ENCODE results near the gene ZBTB7C. TPM values are rescaled to one million over a fixed set of nuclear protein-coding genes. Genes with fewer than 3 reads are reported as not detected.
A peak's percentile ranks its signal among the peaks of the same experiment; 100 is the strongest.

Gene ZBTB7C
- total RNA-seq, 2 donors from 2014 or later, result not detected

- Mint-ChIP-seq H3K27ac (no peak overlapping the region), H3K36me3 (no peaks in the 10 kb centered on the region), H3K9me3 (no peaks in the 10 kb centered on the region)
- ATAC-seq (peak in 1 of 2 donors; percentile 21), DNase-seq (ENCODE audit: low spot score in 2 of 2) (no peak)
Observed at GRCh38 chr18:48136827-48137373, 272.3 kb downstream of the ZBTB7C start.

DNA sequence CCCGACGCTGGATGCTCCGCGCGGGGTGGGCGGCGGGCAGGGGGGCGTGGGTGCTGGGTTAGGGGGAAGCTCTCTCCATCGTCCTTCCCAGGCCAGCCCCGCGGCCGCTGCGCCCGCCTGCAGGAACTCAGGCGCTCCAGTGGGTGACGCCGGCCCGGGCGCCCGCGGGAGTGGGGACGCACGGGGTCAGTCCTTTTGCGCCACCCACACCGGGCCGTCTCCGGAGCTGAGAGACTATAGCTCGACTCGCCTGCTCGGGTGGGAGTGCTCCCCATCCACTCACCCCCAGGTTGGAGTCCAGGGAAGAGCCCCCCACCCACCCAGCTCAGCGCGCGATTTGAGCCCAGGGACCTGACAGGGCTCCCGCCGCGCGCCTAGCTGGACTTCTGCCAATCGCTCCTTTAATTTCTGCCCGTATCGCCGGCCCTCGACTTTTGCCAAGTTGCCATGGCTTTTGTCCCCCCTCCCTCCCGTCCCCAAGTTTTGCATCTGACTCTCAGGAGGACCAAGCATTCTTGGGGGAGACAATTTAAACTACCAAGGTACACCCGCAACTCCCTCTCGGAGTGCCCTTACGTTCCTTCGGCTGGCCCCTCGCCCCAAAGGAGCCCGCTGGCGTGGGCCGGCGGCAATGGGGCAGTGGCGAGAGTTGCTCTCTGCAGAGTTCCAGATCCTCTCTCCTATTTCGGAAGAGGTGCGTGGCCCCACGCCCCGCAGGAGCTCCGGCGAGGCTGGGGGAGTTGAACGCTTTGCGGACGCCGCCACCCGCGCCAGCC lies 272.9 kb downstream of the ZBTB7C start:
- ATAC-seq, result no peak
- no peak for DNase-seq (ENCODE audit: low spot score in 2 of 2)
- Mint-ChIP-seq H3K27ac (no peak overlapping the region), H3K36me3 (no peaks in the 10 kb centered on the region), H3K9me3 (no peaks in the 10 kb centered on the region)

GRCh38 chr18:48135436-48135966 lies 273.7 kb downstream of the ZBTB7C start:
- no peak for DNase-seq (ENCODE audit: low spot score in 2 of 2)
- H3K27ac Mint-ChIP-seq, result no peak overlapping the region
- no peaks in the 10 kb centered on the region for H3K9me3 Mint-ChIP-seq
- H3K36me3 Mint-ChIP-seq, result no peaks in the 10 kb centered on the region
- ATAC-seq, result no peak

DNA sequence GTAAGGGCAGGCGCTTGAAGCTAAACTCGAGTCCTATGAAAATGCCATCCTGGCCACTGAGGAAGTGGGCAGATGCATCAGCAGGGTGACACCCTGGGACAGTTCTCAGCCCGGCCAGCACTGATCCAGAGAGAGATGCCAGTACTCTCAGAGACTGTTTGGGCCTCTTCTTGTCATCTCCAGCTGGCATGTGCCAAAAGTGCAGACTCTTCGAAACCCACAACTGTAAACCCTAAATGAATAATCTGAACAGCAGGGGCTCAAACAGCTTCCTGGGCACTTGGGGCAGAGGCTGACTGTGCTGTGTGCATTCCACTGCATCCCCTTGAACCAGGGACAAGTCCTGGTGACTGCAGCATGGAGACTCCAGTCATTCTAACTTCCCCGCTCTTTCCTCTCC lies 274.6 kb downstream of the ZBTB7C start:
- no peak for ATAC-seq
- Mint-ChIP-seq H3K36me3 (no peaks in the 10 kb centered on the region), H3K9me3 (no peaks in the 10 kb centered on the region), H3K27ac (no peak overlapping the region)
- DNase-seq (ENCODE audit: low spot score in 2 of 2), result no peak

DNA sequence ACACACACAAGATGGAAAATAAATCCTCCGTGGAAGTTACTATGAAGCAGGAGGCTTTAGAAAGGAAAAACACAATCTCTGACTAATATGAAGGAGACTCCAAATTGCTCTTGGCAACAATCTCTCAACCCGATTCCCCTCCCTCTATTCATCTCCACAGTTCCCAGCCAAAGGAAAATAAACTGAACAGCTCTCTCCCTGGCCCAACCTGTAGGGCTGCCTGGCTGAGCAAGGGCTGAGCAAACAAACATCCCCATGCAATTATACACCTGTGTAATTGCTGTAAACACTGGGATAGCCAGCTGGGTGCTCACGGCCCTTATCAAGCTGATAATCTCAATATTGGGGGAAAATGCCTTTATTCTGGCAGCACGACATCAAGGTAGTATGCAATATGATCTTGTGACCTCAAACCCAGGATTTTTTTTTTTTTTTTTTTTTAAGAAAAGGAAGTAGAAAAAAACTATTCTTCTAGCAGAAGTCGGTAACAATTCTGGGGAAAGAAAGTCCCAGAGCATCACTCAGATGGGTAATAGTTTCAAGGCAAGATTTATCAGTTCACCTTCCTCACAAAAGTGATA lies 275.4 kb downstream of the ZBTB7C start:
- Mint-ChIP-seq H3K9me3 (no peaks in the 10 kb centered on the region), H3K36me3 (no peaks in the 10 kb centered on the region), H3K27ac (no peak overlapping the region)
- DNase-seq (ENCODE audit: low spot score in 2 of 2) (no peak), ATAC-seq (no peak)

GRCh38 chr18:48132797-48133655 lies 276.2 kb downstream of the ZBTB7C start:
- H3K36me3 Mint-ChIP-seq, result no peaks in the 10 kb centered on the region
- no peak for ATAC-seq
- no peaks in the 10 kb centered on the region for H3K9me3 Mint-ChIP-seq
- DNase-seq (ENCODE audit: low spot score in 2 of 2), result no peak
- H3K27ac Mint-ChIP-seq, result no peak overlapping the region

GRCh38 chr18:48131042-48131441 lies 278.1 kb downstream of the ZBTB7C start:
- Mint-ChIP-seq H3K36me3 (no peaks in the 10 kb centered on the region), H3K27ac (no peak overlapping the region), H3K9me3 (no peaks in the 10 kb centered on the region)
- DNase-seq (ENCODE audit: low spot score in 2 of 2) (no peak), ATAC-seq (no peak)

GRCh38 chr18:48129621-48130082 lies 279.5 kb downstream of the ZBTB7C start:
- ATAC-seq (no peak), DNase-seq (ENCODE audit: low spot score in 2 of 2) (no peak)
- H3K27ac Mint-ChIP-seq, result no peak overlapping the region
- H3K9me3 Mint-ChIP-seq, result no peaks in the 10 kb centered on the region
- H3K36me3 Mint-ChIP-seq, result no peaks in the 10 kb centered on the region

DNA sequence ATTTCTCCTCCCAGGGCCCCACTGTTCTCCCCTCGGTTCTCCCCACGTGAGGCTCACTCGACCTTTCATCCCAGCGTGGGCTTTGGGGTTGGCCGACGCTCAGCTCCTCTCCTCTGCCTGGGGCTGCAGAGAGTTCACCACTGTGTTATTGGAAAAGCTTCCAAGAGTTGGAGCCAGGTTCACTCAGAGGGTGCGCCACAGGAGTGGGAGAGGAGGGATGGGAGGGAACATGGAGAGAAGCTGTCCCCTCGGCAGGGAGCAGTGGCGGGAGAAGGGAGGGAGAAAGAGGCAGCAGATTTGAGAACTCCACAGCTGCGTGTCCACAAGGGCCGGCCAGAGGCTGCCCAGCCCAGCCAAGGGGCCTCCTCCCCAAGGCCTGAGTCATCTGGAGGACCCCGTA lies 281.6 kb downstream of the ZBTB7C start:
- no peaks in the 10 kb centered on the region for H3K9me3 Mint-ChIP-seq
- no peak overlapping the region for H3K27ac Mint-ChIP-seq

GRCh38 chr18:48126240-48126639 lies 282.9 kb downstream of the ZBTB7C start:
- no peak for ATAC-seq
- H3K27ac Mint-ChIP-seq, result no peak overlapping the region
- DNase-seq (ENCODE audit: low spot score in 2 of 2), result no peak
- no peaks in the 10 kb centered on the region for H3K9me3 Mint-ChIP-seq
- no peaks in the 10 kb centered on the region for H3K36me3 Mint-ChIP-seq

More for the DNA sequence above, 281.6 kb downstream of the ZBTB7C start:
- no peak for ATAC-seq
- no peaks in the 10 kb centered on the region for H3K36me3 Mint-ChIP-seq
- DNase-seq (ENCODE audit: low spot score in 2 of 2), result peak in 1 of 2 donors; percentile 6

GRCh38 chr18:48125724-48126123 lies 283.5 kb downstream of the ZBTB7C start:
- no peak for DNase-seq (ENCODE audit: low spot score in 2 of 2)
- no peak for ATAC-seq
- H3K36me3 Mint-ChIP-seq, result no peaks in the 10 kb centered on the region
- no peak overlapping the region for H3K27ac Mint-ChIP-seq
- H3K9me3 Mint-ChIP-seq, result no peaks in the 10 kb centered on the region

- DNase-seq (ENCODE audit: low spot score in 2 of 2), result peak in 1 of 2 donors; percentile 39
- no peak overlapping the region for H3K27ac Mint-ChIP-seq
Observed at GRCh38 chr18:48124857-48125626, 284.1 kb downstream of the ZBTB7C start.

GRCh38 chr18:48123941-48124340 lies 285.2 kb downstream of the ZBTB7C start:
- no peak for ATAC-seq
- Mint-ChIP-seq H3K27ac (no peak overlapping the region), H3K36me3 (no peaks in the 10 kb centered on the region), H3K9me3 (no peaks in the 10 kb centered on the region)
- DNase-seq (ENCODE audit: low spot score in 2 of 2), result no peak

More at GRCh38 chr18:48124857-48125626, 284.1 kb downstream of the ZBTB7C start:
- peak; percentile 76 to 95 for ATAC-seq
- Mint-ChIP-seq H3K9me3 (no peaks in the 10 kb centered on the region), H3K36me3 (no peaks in the 10 kb centered on the region)

GRCh38 chr18:48123324-48123723 lies 285.9 kb downstream of the ZBTB7C start:
- ATAC-seq, result no peak
- no peaks in the 10 kb centered on the region for H3K36me3 Mint-ChIP-seq
- no peaks in the 10 kb centered on the region for H3K9me3 Mint-ChIP-seq
- no peak overlapping the region for H3K27ac Mint-ChIP-seq
- DNase-seq (ENCODE audit: low spot score in 2 of 2), result no peak

GRCh38 chr18:48122816-48123215 lies 286.4 kb downstream of the ZBTB7C start:
- DNase-seq (ENCODE audit: low spot score in 2 of 2) (no peak), ATAC-seq (no peak)
- no peak overlapping the region for H3K27ac Mint-ChIP-seq
- no peaks in the 10 kb centered on the region for H3K36me3 Mint-ChIP-seq
- H3K9me3 Mint-ChIP-seq, result no peaks in the 10 kb centered on the region

DNA sequence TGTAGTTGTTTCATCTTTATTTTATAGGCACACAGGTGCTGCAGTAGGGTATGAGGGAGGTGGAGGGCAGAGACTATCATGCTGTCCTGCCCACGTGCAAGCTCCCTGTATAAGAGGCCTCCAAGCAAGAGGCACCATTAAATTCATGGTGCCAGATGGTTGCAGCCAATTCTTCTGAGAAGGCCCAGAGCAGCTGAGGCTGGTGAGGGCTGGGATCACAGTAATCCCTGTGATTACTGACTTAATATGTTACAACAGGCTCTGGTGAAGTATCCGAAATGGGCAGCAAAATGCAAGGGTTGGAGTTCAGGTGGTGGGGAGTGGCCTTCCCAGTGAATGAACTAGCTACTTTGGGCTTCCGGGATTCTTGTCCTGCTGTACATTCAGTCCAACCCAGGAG lies 286.8 kb downstream of the ZBTB7C start:
- ATAC-seq (no peak), DNase-seq (ENCODE audit: low spot score in 2 of 2) (no peak)
- no peak overlapping the region for H3K27ac Mint-ChIP-seq
- H3K36me3 Mint-ChIP-seq, result no peaks in the 10 kb centered on the region
- no peaks in the 10 kb centered on the region for H3K9me3 Mint-ChIP-seq
